Measurements from ENCODE around the gene TRPV5. TPM values are rescaled to one million over a fixed set of nuclear protein-coding genes. Genes with fewer than 3 reads are reported as not detected.

TRPV5 gene
- total RNA-seq, 4 donors from 2014 or later, result not detected

DNA sequence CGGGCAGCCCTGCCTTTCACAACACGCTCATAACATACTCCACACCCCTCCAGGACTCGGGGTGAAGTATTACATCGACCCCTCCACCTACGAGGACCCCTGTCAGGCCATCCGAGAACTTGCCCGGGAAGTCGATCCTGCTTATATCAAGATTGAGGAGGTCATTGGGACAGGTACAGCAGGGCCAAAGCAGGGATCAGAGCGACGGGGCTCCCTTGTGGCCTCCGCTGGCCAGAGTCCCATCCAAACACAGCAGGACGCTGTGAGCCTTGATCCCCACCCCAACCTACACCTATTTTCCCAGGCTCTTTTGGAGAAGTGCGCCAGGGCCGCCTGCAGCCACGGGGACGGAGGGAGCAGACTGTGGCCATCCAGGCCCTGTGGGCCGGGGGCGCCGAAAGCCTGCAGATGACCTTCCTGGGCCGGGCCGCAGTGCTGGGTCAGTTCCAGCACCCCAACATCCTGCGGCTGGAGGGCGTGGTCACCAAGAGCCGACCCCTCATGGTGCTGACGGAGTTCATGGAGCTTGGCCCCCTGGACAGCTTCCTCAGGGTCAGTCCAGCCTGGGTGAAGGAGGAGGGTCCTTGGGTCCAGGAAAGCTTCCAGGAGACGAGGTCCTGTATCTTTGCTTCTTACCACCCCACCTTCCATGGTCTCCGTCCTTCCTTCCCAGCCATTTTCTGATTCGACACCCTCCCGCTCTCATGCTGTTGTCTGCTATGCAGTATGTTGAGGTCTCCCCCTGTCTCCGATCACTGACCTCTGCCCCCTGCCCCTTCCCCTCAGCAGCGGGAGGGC is 65.2 kb downstream of the TRPV5 start:
- H3K27me3 ChIP-seq, result no peaks in the 10 kb centered on the region
- in situ Hi-C loops (cut with MboI; ENCODE audit: low pct_ligation_motif_present in 1 of 4, low pct_unique_long_range_greater_than_20kb in 1 of 4, low sequenced_read_pairs in 3 of 4), result loop anchor here in 3 of 4 donors (25.0 kb wide), 1 partner anchor 344 kb away; the partner anchor contains the start of gene TAS2R40 (in 3 of the 3)
- WGBS, 2 donors (ENCODE audit: low coverage in 1 of 2), result 73 to 82% methylated on average over 2 to 24 of the region's 31 CpGs
- no peak overlapping the region for H3K27ac ChIP-seq
- TF ChIP-seq, protein P1, sequence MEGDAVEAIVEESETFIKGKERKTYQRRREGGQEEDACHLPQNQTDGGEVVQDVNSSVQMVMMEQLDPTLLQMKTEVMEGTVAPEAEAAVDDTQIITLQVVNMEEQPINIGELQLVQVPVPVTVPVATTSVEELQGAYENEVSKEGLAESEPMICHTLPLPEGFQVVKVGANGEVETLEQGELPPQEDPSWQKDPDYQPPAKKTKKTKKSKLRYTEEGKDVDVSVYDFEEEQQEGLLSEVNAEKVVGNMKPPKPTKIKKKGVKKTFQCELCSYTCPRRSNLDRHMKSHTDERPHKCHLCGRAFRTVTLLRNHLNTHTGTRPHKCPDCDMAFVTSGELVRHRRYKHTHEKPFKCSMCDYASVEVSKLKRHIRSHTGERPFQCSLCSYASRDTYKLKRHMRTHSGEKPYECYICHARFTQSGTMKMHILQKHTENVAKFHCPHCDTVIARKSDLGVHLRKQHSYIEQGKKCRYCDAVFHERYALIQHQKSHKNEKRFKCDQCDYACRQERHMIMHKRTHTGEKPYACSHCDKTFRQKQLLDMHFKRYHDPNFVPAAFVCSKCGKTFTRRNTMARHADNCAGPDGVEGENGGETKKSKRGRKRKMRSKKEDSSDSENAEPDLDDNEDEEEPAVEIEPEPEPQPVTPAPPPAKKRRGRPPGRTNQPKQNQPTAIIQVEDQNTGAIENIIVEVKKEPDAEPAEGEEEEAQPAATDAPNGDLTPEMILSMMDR (IDR thresholded peaks at IDR 0.05), result no peak
- TF ChIP-seq POLR2AphosphoS5 (IDR thresholded peaks at IDR 0.05), result no peak
- no peak for TF ChIP-seq POLR2A (IDR thresholded peaks at IDR 0.05)
- no peak for TF ChIP-seq EP300 (IDR thresholded peaks at IDR 0.05; ENCODE audit: low read depth)
- H3K36me3 ChIP-seq, result no peaks in the 10 kb centered on the region
- no peaks in the 10 kb centered on the region for H3K9me3 ChIP-seq
- DNase-seq, result no peak
- intact Hi-C loops (cut with DNase I; ENCODE audit: low total_unique reads), result no loop called here
- no peak overlapping the region for H3K4me3 ChIP-seq
- H3K4me1 ChIP-seq, result no peaks in the 10 kb centered on the region

DNA sequence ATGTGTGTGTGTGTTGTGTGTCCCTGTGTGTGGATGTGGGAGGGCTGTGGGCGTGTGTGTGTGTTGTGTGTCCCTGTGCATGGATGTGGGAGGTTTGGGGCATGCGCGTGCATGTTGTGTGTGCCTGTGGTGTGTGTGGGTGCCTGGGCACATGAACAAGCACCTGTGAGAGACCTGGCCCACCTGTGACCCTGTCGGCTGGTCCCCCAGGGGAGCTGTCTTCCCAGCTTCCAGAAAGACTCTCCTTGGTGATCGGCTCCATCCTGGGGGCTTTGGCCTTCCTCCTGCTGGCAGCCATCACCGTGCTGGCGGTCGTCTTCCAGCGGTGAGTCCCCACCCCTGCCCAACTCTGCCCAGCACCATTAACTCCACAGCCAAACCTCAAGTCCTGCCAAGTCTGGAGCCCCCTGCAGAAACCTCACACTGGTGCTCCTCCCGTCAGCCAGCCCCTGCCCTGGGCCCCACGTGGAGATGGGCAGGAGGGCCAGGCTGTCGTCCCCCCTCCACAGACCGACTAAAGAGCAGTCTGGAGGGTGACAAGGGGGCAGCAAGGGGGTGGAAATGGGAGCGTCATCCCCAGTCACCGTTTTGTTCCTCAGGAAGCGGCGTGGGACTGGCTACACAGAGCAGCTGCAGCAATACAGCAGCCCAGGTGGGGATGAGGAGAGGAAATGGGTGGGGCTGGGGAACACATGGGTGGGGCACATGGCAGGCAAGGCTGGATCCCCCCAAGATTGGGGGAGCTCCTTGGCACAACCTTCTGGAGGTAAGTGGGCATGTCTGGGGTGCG is 66.0 kb downstream of the TRPV5 start:
- no peaks in the 10 kb centered on the region for H3K9me3 ChIP-seq
- H3K27ac ChIP-seq, result no peak overlapping the region
- H3K4me3 ChIP-seq, result no peak overlapping the region
- DNase-seq, result no peak
- no peaks in the 10 kb centered on the region for H3K36me3 ChIP-seq
- TF ChIP-seq, protein P1 (IDR thresholded peaks at IDR 0.05), result no peak
- no peak for TF ChIP-seq EP300 (IDR thresholded peaks at IDR 0.05; ENCODE audit: low read depth)
- TF ChIP-seq POLR2AphosphoS5 (IDR thresholded peaks at IDR 0.05), result no peak
- no peak for TF ChIP-seq POLR2A (IDR thresholded peaks at IDR 0.05)
- no peaks in the 10 kb centered on the region for H3K27me3 ChIP-seq
- no peaks in the 10 kb centered on the region for H3K4me1 ChIP-seq
- in situ Hi-C loops (cut with MboI; ENCODE audit: low pct_ligation_motif_present in 1 of 4, low pct_unique_long_range_greater_than_20kb in 1 of 4, low sequenced_read_pairs in 3 of 4), result loop anchor here in 3 of 4 donors (25.0 kb wide), 1 partner anchor 345 kb away; the partner anchor contains the start of gene TAS2R40 (in 3 of the 3)
- intact Hi-C loops (cut with DNase I; ENCODE audit: low total_unique reads), result no loop called here
- 70% methylated on average over 15 of the region's 18 CpGs; no CpG with 5 or more reads in 1 of the 2 donors for WGBS, 2 donors (ENCODE audit: low coverage in 1 of 2)

DNA sequence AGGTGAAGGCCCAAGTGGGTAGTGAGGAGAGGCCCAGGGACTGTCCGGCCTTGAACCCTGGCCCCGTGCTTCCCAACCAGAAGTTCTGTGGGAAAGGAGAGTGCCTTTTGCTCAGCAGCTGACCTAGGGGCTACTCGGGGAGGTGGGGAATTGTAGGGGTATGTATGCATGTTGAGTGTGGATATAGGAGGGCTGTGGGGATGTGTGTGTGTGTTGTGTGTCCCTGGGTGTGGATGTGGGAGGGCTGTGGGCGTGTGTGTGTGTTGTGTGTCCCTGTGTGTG is 66.5 kb downstream of the TRPV5 start:
- Histone ChIP-seq H3K27ac (no peak overlapping the region), H3K36me3 (no peaks in the 10 kb centered on the region), H3K9me3 (no peaks in the 10 kb centered on the region), H3K4me1 (no peaks in the 10 kb centered on the region), H3K4me3 (no peak overlapping the region), H3K27me3 (no peaks in the 10 kb centered on the region)
- intact Hi-C loops (cut with DNase I; ENCODE audit: low total_unique reads) (no loop called here), in situ Hi-C loops (cut with MboI; ENCODE audit: low pct_ligation_motif_present in 1 of 4, low pct_unique_long_range_greater_than_20kb in 1 of 4, low sequenced_read_pairs in 3 of 4) (loop anchor here in 3 of 4 donors (25.0 kb wide), 1 partner anchor 345 kb away; the partner anchor contains the start of gene TAS2R40 (in 3 of the 3))
- WGBS, 2 donors (ENCODE audit: low coverage in 1 of 2), result 59 to 67% methylated on average over 1 to 4 of the region's 4 CpGs
- TF ChIP-seq EP300 (IDR thresholded peaks at IDR 0.05; ENCODE audit: low read depth), result no peak
- no peak for TF ChIP-seq POLR2A (IDR thresholded peaks at IDR 0.05)
- TF ChIP-seq, protein P1 (IDR thresholded peaks at IDR 0.05), result no peak
- no peak for TF ChIP-seq POLR2AphosphoS5 (IDR thresholded peaks at IDR 0.05)
- no peak for DNase-seq

All from transverse colon (tissue), 4 donors.